Myocyte (in vitro differentiated cells): ENCODE data around the gene NBEAL2. TPM values are rescaled to one million over a fixed set of nuclear protein-coding genes. Genes with fewer than 3 reads are reported as not detected.

Experiments
- DNase-seq: peaks from one replicate; pipeline ENCODE4 v3.0.0-alpha.2; 2012; ENCODE audit warnings: low read depth
- polyA plus RNA-seq: library from polyadenylated mRNA; unstranded; fragments of >200 nt; gene quantifications from one replicate; pipeline ENCODE4 v1.2.1, GENCODE V29; 2012; ENCODE audit warnings: missing spikeins
- total RNA-seq: library from RNA; depleted of rRNA; stranded (reverse); fragments of >200 nt; gene quantifications from 2 replicates; pipeline ENCODE4 v1.2.3, GENCODE V29; 2014

NBEAL2 gene, protein sequence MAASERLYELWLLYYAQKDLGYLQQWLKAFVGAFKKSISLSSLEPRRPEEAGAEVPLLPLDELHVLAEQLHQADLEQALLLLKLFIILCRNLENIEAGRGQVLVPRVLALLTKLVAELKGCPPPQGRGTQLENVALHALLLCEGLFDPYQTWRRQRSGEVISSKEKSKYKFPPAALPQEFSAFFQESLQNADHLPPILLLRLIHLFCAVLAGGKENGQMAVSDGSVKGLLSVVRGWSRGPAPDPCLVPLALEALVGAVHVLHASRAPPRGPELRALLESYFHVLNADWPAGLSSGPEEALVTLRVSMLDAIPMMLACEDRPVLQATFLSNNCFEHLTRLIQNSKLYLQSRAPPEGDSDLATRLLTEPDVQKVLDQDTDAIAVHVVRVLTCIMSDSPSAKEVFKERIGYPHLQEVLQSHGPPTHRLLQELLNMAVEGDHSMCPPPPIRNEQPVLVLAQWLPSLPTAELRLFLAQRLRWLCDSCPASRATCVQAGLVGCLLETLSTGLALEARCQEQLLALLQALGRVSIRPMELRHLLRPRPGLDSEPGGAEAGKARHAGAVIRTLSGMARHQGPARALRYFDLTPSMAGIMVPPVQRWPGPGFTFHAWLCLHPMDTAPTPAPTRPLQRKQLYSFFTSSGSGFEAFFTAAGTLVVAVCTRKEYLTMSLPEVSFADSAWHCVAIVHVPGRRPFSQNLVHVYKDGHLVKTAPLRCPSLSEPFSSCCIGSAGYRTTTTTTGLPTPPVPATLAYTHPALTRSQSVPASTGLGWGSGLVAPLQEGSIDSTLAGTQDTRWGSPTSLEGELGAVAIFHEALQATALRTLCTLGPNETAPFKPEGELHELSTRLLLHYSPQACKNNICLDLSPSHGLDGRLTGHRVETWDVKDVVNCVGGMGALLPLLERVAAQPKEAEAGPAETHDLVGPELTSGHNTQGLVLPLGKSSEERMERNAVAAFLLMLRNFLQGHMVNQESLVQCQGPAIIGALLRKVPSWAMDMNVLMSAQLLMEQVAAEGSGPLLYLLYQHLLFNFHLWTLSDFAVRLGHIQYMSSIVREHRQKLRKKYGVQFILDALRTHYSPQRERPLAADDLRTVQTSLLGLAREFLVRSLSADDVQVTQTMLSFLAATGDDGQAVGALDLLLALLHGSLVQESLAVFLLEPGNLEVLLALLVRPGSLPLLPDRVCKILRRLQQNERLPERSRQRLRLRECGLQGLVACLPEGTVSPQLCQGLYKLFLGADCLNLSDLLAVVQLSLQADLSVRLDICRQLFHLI (N-terminal part only)
- 2.3 and 4.4 TPM in 2 replicates for total RNA-seq
- polyA plus RNA-seq: 4.0 TPM

DNA sequence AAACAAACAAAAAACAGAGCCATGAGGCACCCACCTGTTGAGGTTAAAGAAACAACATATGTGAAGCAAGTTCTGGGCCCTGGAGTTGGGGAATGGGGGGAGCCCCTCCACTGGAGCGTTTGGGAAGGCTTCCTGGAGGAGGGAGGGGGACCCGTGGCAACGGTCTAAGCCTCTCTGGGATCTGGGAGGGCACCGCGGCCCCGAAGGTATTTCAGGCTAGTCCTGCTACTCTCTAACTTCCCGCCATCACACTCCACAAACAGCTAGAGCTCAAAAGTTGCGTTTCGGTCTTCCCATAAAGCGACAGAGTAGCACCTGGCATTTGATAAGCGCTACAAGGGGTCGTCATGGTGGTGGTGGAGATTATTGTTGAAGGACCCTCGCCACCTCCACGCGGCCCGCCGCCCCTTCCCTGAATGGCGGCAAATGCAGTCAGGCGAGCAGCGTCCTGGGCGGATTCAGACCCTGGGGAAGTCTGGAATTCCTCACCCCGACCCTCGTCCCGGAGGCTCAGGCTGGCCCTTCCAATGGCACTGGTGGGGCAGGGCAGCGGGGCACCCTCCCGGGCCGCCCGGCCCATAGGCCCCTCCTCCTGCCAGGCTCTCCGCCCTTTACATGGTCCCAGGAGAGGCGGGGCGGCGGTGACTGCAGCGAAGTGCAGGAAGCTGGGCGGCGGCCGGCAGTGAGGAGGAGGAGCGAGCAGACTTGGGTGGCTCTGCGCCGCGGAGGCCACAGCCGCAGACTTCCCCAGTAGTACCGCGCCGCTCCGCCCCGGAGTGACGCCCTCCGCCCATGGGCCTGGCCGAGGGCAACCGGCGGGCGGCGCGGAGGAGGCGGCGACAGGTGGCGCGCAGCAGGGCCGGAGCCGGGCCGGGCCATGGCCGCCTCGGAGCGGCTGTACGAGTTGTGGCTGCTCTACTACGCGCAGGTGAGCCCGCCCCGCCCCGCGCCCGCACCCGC, at the start of gene NBEAL2:
Gene NBEAL2 (plus strand): TSS at position 682 of the 960 bp plus-strand sequence. CDS start 196 bp downstream, at position 878.
- peak; percentile 92 for DNase-seq

DNA sequence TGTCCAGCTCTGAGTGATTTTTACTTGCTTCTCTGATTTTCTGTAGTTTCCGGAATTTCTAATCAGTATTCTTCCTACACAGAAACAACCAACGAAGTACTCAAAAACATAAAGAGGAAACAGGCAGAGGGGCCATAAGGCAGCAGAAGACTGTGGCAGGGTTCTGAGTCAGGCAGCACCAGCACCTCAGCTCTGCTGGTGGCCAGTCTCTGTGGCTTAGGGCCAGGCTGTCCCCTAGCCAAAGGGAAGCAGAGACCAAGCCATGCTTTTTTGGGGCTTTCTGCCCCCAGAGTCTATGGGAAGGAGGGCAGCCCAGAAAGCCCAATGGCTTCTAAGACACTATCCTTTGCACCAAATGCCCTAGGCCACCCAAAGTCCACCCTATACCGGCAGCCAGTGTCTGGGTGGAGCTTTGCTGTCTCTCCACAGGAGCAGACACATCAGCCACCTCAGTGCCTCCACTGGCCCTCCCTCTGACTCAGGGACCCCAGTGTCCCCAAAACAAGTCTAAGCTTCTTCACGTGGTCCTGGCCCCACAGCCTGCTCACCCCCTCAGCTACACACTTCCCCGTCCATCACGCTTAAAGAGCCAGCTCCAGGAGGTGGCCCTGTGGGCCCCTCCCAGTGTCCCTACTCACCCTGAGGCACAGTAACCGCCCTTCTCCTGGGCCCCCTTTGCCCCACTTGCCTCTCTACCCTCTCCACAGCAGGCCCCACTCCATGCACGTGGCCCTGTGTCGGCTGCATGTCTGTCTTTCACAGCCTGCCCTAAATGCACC, 49.1 kb upstream of the NBEAL2 start:
- peak; percentile 28 for DNase-seq

DNA sequence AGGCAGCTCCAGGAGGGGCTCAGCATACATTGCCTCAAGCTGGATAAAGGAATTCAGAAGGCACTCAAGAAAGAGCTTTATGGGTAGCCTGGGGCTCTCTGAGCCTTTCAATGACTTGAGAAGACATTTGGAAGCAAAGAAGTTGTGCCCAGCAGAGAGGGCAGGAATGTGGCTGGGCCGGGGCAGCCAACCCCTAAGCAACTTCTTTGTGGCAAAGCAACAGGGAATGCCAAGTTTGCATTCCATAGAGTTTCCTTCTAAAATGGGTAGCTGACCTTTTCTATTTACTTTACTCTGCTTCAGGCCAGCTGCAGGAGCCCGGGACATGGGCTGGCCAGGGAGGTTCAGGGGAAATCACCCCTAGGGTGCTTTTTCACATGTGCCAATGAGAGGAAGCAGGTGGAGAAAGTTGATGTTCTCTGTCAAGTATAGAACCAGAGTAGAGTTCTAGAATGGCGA, 48.5 kb upstream of the NBEAL2 start:
- DNase-seq: peak; percentile 63

DNA sequence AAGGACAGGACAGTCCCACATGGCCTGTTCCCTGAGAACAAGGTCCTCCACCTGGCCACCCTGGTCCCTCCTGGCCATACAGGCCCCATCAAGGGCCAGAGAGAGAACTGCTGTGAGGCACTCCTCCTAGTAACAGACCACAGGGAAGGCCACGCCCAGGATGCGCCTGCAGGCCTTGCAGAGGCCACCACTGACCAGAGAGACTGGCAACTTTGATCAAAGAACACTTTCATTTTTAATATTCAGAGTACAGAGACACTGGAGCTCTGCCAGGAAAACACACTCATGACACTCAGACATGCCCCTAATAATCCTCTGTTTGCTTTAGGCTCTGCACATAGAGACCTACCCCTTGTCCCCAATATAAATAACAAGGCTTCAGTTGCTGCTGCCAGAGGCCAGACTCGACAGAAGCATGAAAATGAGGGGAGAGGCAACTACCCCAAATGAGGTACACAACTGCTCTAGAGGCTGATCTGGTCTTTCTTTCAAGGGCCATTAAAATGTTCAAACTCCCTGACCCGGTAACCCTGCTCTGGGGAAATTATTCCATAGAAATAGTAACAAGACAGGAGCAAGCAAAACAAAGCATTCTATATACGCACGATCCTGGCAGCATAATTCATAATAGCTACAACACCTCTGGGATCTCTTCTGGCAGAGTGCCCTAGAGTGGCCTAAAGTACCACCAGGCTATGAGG, 47.7 kb upstream of the NBEAL2 start:
- peak; percentile 72 for DNase-seq

DNA sequence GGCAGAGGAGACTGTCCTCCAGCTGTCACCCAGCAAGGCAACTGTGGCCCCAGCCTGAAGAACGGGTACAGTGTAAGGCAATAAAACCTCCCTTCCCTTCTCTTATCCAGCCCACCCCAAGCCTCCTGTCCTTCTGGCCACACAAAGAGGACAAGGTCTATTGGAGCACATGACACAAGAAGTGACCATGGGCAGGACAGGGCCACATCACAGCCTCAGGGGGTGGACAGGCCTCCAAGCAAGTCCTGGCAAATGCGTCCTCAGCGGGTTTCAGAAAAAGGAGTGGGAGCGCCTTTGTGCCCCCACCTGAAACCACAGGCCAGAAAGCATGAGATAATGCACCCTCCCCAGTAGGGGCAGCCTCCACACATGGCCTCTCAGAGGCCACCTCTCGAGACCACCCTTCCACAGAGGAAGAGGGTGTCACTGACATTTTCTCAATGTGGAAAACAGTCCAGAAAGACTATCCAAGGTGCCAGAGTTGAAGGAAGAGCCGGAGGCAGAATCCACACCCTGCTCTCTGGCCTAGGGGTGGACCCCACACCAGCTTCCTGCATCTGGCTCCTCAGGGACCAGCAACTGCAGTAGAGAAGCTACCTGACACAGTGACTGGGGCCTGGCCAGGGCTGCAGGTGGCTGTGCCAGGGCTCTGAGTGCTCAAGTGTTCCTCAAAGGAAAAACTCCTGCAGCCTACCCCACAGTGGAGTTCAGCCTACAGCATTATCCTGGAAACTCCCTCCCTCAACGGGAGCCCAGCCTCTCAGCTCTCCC, 46.8 kb upstream of the NBEAL2 start:
- DNase-seq: peak; percentile 30

DNA sequence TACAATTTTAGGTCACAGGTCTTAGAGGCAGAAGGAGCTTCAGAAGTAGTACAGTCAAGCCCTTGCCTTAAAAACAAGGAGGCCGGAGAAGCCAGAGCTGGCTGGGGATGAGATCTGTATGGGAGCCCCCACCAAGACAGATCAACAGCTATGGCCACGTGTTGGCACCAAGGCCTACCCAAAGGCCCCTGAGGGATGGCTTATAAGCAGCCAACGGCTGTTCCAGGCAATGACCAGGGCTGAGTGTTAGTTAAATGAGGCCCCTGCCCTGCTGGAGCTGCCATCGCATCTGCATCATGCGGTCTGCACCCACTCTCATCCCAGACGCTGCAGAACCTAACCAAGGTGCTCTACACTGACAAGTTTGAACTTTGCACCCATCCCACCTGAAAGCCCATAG, 46.2 kb upstream of the NBEAL2 start:
- DNase-seq: no peak

DNA sequence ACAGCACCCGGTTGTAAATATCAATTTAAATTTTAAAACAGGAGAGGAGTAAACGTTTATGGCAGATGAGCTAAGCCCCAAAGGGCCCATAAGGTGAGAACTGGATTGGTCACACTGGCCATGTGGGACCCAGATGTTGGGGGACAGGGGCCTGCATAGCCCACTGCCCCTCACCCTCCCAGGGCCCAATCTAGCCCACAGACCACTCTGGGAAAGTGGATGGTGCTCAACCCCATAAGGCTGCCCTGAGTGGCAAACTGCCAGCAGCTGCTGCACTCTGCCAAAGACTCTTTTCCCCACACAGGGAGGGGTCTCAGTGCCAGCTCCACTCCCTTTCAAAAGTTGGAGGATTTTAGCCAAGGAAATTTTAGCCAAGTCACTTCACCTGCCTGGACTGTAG, 45.4 kb upstream of the NBEAL2 start:
- peak; percentile 64 for DNase-seq

DNA sequence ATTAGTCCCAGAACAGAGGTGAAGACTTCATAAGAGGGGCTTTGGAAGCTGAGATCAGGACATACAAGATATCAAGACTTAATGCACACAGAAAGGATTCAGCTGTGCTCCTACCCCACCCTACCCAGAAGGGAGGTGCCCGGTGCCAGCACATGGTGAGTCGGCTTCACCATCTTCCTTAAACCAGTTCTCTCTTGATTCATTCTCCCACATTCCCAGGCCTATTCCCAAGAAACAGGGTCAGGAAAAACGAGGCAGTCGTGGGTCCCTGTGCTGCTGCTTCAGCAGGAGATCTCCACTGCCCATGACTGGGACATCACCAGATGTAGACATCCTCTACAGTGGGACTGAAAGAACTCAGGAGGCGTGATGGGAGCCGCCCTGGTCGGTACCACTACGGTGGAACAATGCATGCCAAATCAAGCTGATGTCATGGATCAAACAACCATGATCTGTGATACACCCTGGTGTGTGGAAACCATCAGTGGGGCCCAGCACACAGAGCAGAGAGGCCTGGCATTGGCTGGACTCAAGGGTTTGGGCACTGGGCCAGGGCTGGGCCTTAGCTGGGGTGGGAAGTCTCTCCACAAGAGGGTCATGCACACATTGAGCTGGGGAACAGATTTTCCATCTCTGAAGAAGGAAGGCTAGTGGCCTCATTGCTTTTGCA, 44.8 kb upstream of the NBEAL2 start:
- DNase-seq: peak; percentile 71

DNA sequence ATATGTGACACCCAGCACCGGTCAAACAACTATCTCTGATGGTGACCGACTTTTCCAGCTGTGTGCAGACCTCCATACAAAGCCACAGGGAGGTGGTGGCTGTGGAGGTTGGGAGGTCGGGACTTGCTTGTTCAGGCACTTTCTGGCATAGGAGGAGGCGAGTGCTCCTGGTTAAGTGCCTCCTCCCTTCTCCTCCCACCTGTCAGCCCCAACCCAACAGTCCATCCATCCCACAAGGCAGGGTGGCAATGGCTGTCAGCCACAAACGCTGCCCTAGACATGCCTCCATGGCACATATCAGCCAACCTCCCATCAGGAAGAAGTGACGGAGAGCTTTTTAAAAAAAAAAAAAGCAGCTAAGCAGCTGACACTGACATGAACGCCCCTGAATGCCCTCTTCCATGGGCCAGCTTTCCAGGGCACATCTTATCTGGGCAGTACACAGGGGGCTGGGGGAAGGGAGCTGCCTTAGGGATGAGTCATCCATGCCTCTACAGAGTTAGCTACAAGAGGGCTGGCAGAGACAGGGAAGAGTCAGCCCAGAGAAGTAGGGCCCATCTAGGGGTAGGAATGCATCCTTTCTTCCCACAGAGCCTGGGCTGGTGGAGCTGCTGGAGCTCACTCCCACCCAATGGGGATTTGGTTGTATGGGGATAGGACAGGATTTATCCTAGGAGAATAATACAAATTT, 44.2 kb upstream of the NBEAL2 start:
- peak; percentile 100 for DNase-seq

DNA sequence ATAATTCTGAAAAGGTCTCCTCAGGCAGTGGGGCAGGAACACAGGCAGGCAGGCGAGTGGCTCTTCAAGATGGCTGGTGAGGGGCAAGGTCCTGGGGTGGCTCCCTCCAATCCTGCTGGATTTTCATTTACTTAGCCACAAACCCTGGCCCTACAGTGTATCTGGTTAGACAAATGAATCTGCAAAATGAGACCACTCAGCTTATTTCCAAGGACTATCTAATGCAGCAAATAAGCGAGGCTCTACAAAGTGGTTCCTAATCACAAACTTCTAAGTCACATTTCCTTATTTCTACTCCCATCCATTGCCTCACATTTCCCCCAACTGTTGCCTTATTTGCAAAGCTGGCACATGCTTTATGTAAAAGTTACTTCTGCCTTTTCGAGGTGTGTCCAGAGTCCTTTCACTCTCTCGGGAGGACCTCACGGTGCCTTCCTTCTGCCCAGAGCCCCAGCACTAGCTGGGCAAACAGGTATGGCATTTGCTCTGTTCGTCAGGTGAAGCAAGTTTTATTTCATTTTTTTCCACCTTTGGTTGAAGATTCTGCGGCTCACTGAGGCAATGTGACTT, 43.4 kb upstream of the NBEAL2 start:
- DNase-seq: peak; percentile 12

DNA sequence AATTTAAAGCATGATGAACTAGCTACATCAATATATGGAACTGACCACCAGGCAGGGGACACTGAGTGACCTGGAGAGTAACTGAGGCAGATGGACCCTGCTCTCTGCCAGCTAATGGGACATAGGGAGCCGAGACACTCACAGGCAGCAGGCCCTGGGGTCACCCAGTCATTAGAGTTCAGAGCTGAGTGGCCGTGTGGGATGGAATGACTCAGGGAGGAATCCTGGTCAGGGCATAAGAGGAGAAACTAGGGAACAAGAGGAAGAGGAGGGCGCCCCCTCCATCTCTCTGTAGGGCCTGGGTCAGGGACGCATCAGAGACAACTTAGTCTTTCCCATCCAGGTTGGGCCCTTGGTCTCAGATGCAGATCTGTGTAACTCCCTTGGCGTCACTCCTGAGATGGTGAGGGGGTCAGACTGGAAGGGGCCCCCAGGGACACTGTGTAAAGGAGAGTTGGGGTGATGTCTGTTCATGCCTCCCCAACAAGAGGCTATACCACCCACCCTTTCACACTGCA, 42.7 kb upstream of the NBEAL2 start:
- DNase-seq: peak; percentile 57

DNA sequence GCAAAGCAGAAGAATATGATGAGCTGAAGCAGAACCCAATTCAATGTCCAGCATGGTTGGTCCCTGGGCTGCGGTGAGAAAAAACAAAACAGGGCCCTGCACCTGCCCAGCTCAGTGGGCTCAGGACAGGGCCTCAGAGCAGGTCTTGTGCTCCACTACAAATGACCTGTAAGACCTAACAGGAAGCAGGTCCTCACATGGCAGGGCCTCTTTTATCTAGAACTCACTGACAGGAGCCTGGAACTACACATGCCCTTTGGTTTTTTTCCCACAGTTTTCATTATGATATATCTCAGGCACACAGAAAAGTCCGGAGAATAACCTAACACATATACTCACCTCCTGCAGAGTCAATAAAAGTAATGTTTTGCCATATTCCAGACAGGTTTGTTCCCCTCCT, 41.3 kb upstream of the NBEAL2 start:
- no peak for DNase-seq

DNA sequence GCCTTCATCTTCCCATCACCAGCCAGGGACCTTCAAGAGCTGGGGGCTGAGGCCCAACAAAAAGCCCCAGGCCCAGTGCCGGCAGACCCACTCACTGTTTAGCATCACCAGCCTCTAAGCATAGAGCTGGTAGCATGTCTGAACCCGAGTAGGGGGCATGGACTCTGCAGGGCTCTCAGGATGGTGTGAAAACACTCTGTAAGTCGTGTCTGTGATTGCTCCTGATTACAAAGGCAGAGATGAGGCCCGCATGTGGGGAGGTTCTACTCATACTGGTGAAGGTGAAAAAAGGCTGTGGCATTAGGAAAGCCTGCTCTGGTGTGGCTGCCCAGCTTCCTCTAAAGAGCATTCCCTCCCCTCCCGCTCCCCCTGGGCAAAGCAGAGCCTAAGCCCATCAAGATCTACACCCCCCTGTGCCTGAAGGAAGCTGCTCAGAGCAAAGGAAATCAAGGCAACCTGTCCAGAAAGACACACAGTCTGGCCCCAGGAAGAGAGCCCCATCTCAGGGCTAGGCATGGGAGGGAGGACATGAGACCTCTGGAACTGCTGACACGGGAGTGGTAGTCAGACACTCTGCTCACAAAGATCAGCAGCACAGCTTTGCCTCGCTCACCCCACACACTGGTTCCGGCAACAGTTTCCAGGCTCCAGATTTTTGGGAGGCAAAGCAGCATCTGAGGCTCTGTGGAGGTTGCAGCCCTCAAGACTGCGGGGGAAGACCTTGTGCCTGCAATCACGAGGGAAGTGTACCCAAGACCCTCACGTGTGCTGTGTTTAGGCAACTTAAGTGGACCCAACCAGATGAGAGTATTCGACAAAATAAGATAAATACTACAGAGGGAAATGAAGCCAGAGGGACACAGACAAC, 39.7 kb upstream of the NBEAL2 start:
- no peak for DNase-seq

DNA sequence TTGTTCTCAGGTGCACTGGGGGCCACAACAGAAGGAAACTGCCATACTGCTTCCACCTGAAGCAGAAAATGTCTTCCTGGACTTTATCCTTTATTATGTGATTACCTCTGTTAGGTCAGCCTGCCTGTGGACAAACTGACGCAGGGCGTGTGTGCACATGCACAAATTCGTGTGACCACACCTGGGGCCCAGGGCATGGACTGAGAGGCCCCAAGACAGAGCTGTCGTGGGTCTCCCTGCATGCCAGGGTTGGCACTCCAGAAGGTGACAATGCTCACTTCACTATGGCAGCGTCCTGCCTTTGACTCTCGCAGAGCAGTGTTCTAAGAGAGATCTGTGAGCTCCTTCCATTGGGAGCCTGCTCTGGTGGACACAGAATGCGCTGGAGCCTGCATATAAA, 37.4 kb upstream of the NBEAL2 start:
- DNase-seq: no peak
